Measurements from ENCODE around the gene CCL13.
"Not testable (repeated sequence)": the region's sequence is repeated elsewhere in the genome, so short reads cannot be mapped to it uniquely, and the experiment has no call there.

Gene CCL13

DNA sequence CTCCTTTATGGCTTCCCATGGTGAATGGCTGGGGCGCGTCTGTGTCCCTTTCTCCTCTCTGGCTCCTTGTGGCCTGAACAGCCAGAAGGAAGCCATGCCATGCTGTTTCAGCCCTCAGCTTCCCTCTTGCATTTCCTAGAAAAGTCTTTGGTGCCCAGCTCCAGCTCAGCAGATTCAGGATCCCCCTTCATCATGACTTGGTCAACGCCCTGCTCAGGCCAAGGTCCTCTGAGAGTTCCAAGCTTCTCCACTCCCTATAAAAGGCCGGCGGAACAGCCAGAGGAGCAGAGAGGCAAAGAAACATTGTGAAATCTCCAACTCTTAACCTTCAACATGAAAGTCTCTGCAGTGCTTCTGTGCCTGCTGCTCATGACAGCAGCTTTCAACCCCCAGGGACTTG lies at the start of gene CCL13:
Gene CCL13 (plus strand): TSS at position 287 of the 400 bp plus-strand sequence. CDS start 47 bp downstream, at position 334.
- no peak for DNase-seq

DNA sequence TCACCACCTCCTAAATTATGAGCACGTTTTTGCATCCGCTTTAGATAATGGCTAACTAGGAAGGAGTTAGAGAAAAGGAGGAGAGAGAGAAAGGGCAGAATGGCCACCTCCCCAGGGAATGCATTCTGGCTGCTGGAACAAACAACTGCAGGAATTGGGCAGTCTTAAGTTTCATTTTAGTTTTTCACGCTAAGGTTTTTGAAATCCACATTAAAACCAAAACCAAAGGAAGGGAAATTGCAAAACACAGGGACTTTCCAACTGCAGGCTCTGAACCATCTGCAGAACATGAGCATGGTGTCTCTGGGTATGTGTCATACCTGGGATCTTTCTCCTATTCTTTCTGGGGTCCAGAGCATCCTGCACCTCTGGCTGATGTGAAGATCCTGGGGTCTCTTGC lies 49.2 kb upstream of the CCL13 start:
- no peak for DNase-seq

DNA sequence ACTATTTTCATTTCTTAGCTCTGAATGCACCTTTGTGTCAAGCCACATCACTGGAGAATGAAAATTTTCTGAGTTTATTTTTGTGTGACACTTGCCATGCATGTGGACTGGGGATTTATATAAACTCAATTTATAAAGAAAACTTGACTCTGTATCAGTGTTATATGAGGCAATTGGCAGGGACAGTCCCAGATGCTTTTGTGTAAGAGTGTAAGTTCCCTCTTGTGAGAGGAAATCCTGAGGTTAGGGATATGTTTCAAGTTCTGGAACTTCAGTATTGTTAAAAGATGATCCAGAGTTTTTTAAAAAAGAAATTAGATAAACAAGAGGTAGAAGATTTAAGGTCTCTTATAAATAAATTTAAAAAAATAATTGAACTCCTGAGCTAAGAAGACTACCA lies 47.9 kb upstream of the CCL13 start:
- DNase-seq = no peak

DNA sequence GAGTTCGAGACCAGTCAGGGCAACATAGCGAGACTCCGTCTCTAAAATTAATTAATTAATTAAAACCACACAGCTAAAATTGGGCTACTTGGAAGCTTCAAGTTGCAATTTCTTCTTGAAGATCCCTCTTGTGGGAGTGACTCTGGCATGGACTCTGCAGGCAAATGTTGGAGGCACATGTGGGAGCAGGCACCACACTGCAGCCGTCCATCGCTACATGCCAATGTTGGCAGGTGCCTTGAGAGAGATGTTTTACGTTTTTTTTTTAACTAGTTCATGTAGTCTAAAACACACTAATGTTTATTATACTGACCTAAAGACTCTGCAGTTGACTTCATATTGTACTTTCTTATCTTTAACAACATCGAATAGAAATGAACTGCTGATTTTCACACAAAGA lies 45.0 kb upstream of the CCL13 start:
- DNase-seq = no peak

DNA sequence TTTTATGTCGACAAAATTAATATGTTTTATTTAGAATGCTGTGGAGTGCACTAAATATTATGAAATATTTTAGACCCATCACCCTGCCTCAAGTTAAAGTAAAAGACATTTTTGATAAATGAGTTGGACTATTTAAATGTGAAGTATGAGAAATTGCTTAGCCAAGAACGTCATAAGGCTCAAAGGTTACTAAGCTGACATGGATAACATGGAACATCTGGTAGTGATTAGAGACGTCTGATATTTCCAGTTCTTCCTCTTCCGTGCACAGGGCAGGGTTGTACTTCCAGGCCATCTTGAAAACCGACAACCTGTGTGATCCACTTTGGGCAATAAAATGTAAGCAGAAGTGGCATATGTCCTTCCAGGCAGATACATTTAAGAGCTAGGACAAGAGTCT lies 44.2 kb upstream of the CCL13 start:
- no peak for DNase-seq

DNA sequence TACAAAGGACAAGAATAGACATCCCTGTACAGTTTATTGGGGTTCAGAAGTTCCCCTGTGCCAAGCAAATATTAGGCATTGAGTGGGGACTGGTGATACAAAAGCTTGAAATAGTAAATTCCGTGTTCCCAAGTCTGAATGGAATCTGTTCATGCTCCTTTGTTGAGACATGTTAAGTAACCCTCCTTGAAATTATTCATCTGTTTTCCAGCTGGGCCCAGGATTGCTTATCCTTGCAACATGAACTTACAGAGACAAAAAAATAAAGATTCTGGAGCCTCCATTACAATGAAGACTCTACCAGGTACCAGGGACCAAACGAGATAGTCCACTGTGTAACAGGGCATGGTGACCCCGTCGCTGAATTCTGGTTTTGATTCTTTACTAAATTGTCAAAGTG lies 43.1 kb upstream of the CCL13 start:
- DNase-seq = no peak

DNA sequence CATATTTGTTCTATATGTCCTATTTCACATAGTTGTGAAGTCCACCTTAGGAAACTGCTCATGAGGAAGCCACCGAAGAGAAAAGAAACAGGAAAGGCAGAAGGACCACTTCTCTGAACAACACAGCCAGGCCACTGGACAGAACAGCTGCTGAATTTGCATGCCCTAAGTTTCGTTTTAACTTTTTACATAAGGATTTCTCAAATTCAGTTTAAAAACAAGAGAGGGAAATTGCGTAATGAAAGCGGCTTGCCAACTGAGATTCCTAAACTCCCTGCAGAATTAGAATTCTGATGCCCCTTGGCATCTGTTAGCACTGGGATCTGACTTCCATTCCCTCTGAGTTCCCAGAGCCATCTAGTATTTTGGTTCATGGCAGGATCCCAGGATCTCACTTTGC lies 42.0 kb upstream of the CCL13 start:
- no peak for DNase-seq

DNA sequence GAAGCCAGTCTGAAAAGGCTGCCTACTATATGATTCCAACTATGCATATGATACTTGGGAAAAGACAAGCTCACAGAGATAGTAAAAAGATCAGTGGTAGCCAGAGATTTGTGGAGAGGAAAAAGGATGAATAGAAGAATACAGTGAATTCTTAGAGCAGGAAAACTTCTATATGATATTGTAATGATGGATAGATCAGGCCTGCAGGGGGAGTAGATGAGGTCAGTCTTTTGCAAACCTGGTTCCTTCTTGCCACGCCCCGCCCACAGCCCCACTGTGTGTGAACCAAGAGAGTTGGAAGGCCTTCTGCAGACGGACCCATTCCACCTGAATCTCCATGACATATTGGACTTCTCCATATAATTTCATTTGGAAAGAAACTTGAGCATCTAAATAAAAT lies 37.8 kb upstream of the CCL13 start:
- DNase-seq = no peak

DNA sequence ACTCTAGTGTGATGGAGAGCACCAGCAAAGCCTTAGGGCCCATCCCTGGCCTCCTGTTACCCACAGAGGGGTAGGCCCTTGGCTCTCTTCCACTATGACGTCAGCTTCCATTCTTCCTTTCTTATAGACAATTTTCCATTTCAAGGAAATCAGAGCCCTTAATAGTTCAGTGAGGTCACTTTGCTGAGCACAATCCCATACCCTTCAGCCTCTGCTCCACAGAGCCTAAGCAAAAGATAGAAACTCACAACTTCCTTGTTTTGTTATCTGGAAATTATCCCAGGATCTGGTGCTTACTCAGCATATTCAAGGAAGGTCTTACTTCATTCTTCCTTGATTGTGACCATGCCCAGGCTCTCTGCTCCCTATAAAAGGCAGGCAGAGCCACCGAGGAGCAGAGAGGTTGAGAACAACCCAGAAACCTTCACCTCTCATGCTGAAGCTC lies 37.2 kb upstream of the CCL13 start, which contains the start of gene CCL8:
Gene CCL8 (plus strand): TSS at position 397 of the 445 bp plus-strand sequence. CDS start 67 bp downstream, outside the sequence.
- DNase-seq = no peak

DNA sequence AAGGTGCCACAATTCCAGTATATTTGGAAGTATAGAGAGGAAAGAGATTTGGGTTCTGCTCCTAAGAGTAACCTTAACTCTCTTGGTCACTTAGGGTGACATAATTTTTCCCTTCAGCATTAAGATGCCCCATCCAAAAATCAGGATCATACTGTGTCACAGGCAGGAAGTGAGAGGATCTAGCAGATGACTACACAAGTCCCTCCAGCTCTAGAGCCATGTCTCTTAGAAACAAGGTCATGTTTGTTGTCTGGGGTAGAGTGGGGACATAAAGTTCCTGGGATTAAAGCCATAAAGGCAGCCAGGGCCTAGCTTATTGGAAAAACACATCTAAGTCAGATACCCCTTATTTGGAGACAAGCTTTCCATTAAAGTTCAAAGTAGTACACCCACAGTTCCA lies 34.3 kb upstream of the CCL13 start:
- DNase-seq = no peak

DNA sequence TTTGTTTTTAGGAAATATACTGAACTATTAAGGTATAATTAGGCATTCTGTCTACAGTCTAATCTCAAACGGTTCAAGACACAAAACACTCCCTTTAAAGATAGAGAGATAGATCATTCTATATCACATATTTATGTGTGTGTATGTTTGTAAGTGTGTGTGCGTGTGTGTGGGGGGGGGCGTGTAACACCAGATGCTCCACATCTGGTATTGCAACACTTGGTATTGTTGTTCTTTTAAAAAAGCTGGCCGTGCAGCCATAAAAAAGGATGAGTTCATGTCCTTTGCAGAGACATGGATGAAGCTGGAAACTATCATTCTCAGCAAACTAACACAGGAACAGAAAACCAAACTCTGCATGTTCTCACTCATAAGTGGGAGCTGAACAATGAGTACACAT lies 28.7 kb upstream of the CCL13 start:
- DNase-seq = not testable (repeated sequence)

DNA sequence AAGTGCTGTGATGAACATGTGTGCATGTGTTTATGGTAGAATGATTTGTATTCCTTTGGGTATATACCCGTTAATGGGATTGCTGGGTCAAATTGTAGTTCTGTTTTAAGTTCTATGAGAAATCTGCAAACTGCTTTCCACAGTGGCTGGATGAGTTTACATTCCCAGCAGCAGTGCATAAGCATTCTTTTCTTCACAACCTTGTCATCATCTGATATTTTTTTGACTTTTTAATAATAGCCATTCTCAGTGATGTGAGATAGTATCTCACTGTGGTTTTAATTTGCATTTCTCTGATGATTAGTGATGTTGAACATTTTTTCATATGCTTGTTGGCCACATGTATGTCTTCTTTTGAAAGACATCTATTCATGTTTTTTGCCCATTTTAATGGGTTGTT lies 18.6 kb upstream of the CCL13 start:
- no peak for DNase-seq

DNA sequence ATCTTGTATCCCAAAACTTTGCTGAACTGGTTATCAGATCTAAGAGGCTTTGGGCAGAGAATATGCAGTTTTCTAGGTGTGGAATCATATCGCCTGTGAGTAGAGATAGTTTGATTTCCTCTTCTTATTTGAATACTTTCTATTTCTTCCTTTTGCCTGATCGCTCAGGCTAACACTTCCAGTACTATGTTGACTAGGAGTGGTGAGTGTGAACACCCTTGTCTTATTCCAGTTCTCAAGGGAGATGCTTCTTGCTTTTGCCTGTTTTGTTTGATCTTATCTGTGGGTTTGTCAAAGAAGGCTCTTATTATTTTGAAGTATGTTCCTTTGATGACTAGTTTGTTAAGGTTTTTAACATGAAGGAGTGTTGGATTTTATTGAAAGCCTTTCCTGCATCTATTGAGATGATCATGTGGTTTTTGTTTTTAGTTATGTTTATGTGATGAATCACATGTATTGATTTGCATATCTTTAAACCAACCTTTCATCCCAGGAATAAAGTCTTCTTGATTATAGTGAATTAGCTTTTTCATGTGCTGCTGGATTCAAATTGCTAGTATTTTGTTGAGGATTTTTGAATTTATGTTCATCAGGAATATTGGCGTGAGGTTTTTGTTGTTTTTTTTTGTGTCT lies 17.0 kb upstream of the CCL13 start:
- DNase-seq = no peak

DNA sequence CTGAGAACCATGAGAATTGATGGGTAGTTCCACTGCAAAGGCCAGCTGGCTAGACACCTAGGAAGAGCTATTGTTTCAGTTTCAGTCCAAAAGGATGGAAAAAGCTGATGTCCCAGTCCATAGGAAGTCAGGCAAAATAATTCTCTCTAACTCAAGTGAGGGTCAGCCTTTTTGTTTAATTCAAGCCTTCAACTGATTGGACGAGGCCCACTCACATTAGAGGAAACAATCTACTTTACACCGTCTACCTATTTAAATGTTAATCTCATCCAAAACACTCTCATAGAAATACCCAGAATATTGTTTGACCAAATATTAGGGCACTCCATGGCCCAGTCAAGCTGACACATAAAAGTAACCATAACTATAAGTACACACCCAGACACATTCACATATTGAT lies 14.4 kb upstream of the CCL13 start:
- no peak for DNase-seq

DNA sequence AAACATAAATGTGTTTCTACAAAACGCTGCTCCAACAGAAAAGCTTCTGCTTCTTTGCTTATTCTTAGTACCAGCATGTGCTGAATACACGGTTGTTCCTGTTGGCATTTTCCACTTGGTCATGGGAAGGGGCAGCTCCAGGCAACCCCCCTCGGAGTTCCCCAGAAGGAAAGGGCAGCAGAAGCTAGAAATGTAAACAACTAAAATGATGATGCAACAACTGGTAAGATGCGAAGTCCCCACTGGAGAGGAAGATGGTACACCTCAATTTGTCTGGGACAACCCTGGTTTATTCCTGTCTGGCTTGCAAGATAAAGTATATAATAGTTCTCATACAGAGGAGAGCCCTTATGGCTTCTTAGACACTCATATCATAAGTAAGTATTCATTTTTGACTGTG lies 9.2 kb upstream of the CCL13 start:
- no peak for DNase-seq

DNA sequence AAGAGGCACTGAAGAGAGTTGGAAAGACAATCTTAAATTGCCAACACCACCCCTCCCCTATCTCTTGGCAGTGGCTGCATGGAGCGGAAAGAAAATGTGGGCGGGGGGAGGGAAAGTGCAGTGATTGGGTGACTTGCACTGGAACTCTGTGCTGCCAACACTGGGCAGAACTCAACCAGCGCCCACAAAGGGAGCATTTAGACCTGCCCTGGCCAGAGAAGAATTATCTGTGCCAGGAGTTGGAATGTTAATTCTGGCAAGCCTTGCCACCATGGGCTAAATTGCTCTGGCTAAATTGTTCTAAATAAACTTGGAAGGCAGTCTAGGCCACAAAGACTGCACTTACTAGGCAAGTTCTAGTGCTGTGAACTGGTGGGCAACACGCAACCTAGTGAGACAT lies 6.5 kb upstream of the CCL13 start:
- DNase-seq = no peak

DNA sequence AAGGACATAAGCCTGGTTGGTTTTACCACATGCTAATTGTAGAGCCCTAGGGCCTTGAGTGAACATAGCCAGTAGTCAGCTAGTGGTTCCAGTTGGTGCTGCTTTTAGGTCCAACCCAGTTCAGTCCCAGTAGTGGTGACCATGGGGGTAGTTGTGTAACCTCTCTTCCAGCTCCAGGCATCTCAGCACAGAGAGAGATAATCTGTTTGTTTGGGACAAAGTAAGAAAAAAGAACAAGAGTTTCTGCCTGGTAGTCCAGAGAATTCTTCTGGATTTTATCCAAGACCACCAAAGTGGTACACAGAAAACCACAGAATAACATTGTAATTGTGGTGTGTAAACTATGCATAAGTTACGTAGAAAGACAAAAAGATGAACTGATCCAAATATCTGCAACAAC lies 5.2 kb upstream of the CCL13 start:
- no peak for DNase-seq

DNA sequence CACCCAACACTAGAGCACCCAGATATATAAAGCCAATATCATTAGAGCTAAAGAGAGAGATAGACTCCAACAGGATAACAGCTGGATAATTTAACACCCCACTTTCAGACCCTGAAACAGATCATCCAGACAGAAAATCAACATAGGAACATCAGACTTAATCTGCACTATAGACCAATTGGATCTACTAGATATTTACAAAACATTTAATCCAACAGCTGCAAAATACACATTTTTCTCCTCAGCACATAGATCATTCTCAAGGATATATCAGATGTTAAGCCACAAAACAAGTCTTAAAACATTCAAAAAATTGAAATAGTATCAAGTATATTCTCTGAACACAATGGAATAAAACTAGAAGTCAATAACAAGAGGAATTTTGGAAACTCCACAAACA lies 4.1 kb upstream of the CCL13 start:
- no peak for DNase-seq

DNA sequence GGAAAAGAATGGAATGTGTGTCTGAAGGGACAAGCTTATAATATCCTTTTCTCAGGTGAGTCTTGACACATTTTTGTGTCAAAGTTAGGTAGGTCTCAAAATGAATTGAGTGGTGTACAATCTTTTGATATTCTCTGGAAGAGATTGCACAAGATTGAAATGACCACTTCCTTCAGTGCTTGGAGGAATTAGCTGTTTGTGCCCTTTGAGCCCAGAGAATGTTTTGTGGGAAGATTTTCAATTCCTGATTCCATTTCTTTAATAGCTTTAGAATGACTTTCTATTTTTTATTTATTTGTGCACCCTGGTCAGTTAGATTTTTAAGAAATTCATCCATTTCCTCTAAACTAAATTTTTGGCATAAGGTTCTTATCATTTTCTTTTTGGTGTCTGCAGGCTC lies 1.6 kb upstream of the CCL13 start:
- no peak for DNase-seq

DNA sequence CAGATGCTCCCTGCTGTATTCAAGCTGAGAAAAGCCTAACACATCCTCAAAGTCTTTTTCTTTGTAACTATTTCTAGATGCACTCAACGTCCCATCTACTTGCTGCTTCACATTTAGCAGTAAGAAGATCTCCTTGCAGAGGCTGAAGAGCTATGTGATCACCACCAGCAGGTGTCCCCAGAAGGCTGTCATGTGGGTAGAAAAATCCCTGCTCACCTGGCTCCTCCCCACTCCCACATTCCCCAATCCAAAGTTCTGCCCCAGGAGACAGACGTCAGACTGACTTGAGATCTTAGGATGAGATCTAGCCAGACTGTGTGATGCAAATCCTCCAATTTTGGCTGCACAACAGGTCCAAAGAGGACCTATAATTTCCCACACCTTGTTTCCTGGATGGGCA lies 1.1 kb downstream of the CCL13 start:
- no peak for DNase-seq

DNA sequence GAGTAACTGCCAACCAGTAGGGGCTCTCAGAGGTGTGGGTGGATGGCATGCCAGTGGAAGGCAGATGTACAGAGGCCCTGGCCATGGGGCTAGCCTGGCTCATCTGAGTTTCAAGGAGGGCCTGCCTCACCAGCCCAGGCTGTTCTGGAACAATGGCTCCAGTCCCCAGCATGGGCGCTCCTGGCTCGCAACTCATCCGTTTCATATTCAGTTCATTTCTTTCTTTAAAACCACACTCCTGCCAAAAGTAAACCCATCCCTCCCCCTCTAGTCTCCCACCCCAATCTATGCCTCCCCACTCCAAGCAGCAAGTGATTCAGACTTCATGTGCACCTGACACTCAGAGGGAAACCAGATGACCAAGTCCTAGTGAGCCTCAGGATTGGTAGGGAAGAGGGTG lies 2.4 kb downstream of the CCL13 start:
- DNase-seq = no peak

DNA sequence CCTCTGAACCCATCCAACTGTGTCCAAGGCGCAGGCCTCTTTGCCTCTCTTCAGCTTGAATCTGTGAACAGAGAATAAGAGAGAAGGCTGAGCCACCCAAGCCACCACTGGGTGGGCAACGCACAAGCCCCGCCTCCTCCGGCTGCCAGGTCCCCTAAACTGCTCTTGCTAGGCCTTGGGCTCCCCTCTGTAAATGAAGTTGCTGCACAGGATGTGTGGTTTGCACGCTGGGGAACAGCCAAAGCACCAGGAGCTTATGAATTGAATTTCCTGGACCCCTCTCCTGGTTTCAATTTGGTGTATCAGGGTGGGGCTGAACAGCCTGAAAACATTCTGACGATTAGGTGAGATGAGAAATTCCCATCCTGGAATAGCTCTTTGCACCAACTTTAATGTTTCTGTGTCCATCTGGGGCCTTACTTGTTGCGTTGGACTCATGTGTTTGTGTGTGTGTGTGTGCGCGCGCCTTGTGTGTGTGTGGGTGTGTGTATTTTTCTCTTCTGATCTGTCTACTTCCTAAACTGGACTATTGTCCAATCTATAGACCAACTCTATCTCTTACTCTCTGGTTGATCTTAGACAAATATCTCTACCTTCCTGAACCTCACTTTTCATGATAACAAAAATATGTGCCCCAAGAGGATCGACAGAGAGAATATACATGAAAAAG lies 4.5 kb downstream of the CCL13 start:
- no peak for DNase-seq

DNA sequence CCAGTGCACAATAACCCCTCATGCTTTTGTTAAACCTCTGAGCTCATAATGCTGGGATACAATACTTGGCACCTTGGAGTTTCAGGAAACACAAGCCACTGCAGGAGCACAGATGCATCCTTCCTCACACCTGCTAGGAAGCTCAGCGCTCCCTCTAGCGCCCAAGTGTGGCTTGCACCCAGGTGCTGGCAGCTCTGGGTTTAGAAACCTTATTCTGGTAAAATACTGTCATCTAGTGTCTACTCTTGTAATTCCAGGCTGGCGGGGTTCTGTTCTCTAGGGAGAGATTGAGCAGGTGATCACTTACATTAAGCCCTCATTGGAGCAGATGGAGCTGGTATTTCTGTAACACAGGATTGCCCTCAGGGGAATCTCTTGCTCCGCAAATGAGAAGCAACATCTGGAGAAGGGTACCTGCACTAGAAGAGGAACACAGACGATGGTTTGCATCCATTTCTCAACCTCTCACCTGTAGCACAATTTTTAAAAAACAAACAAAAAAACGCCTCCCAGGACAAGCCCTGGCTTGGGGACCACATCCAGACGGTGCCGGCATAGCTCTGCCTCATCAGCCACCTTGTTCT lies 5.3 kb downstream of the CCL13 start:
- DNase-seq = no peak

DNA sequence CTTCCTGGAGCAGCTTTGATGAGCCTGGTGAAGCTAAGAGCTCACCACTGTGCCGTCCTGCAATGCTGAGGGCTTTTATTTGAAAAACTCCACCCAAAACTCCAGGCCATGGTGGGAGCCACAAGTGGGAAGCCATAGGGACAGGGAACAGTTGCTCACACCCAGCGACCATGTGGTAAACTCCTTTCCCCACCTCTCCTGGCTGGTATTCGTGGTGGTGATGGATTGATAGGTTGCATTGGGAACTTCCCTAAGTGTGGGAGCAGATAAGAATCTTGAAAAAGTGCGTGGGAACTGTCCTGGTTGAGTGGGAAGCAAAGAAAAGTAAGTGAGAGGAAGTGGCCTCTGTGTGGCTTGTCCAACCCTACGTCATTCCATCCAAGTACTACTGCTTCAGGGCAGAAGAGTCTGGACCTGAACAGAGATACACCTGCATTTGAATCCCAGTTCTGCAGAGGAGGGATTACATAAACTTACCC lies 6.9 kb downstream of the CCL13 start, which contains the start of gene CCL1:
Gene CCL1 (minus strand): TSS at position 51 of the 479 bp plus-strand sequence. CDS start 72 bp downstream, outside the sequence.
- no peak for DNase-seq

All from 8988T (cell line).